Measurements from ENCODE around the gene ARSB.

Gene ARSB

DNA sequence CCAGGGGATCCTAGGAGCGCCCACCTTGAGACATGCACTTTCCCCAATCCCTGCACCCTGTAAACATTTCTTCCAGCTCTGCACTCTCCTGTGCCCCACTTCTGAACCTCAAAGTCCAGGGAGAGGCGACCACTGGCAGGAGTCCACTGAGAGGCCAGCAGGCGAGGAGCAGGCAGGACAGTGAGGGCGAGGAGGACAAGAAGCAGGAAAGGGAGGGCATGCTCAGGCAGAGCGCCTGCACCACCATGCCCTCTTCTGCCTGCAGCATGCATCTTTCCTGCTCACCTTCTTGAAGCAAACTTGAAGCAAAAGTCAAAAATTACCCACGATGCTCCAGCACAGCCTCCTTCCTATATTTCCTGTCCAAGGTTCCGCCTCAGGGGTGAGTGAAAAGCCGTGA, 10.1 kb downstream of the ARSB start:
- Histone ChIP-seq H3K4me3 (ENCODE audit: extremely low read depth, insufficient read depth, low read length, poor library complexity, severe bottlenecking) (no peak overlapping the region), H3K9me3 (ENCODE audit: control insufficient read depth, low read length) (no peaks in the 10 kb centered on the region), H3K27ac (ENCODE audit: low read depth, low read length, severe bottlenecking) (no peak overlapping the region), H3K36me3 (ENCODE audit: control insufficient read depth, insufficient read depth, low read length) (no peaks in the 10 kb centered on the region), H3K4me1 (ENCODE audit: control insufficient read depth, insufficient read depth, low read length, poor library complexity, severe bottlenecking) (peaks cover 15% of the 10 kb centered on the region)
- WGBS, 2 experiments (ENCODE audit: insufficient coverage in 2 of 2), result 94 to 99% methylated on average over 7 to 8 of the region's 8 CpGs

DNA sequence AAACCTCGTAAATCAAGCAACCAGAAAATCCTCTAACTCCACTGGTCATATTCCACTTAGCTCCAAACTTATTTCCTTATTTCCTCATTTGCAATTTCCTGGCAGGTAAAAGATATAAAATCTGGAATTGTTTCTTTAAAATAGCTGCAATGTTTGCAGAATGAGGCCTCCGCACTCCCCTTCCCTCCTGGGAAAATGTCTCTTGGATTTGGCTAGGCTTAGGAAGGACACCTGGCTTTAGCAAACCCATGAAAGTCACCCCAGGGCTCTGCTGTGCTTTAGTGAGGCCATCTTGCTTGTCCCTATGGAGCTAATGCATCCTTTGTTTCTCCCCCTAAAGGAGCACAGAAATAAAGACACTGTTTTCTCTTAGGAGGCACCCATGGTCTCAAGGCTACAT, 10.5 kb downstream of the ARSB start:
- Histone ChIP-seq H3K4me3 (ENCODE audit: extremely low read depth, insufficient read depth, low read length, poor library complexity, severe bottlenecking) (no peak overlapping the region), H3K27ac (ENCODE audit: low read depth, low read length, severe bottlenecking) (no peak overlapping the region), H3K36me3 (ENCODE audit: control insufficient read depth, insufficient read depth, low read length) (no peaks in the 10 kb centered on the region), H3K9me3 (ENCODE audit: control insufficient read depth, low read length) (no peaks in the 10 kb centered on the region), H3K4me1 (ENCODE audit: control insufficient read depth, insufficient read depth, low read length, poor library complexity, severe bottlenecking) (peaks cover 15% of the 10 kb centered on the region)
- 100% methylated on average over 1 of the region's 2 CpGs for WGBS, 2 experiments (ENCODE audit: insufficient coverage in 2 of 2)

DNA sequence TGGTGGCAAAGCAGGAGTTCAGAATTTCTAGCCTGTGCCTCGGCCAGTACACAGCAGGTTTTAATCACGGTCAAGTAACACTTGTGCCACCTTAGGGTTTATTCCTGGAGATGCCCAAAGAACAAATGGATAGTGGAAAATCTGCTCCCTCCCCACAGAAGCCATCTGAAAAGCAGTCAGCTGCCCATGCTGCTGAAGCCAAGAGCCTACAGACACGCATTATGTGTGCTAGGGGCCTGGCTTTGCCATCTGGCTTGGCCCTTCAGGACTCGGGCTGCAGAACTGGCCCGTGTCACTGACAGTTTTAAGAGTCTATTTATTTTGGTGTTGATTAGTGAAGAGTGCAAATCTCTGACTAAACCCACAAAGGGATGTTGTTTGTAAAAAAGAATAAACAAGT, 11.1 kb downstream of the ARSB start:
- H3K4me3 ChIP-seq (ENCODE audit: extremely low read depth, insufficient read depth, low read length, poor library complexity, severe bottlenecking), result no peak overlapping the region

DNA sequence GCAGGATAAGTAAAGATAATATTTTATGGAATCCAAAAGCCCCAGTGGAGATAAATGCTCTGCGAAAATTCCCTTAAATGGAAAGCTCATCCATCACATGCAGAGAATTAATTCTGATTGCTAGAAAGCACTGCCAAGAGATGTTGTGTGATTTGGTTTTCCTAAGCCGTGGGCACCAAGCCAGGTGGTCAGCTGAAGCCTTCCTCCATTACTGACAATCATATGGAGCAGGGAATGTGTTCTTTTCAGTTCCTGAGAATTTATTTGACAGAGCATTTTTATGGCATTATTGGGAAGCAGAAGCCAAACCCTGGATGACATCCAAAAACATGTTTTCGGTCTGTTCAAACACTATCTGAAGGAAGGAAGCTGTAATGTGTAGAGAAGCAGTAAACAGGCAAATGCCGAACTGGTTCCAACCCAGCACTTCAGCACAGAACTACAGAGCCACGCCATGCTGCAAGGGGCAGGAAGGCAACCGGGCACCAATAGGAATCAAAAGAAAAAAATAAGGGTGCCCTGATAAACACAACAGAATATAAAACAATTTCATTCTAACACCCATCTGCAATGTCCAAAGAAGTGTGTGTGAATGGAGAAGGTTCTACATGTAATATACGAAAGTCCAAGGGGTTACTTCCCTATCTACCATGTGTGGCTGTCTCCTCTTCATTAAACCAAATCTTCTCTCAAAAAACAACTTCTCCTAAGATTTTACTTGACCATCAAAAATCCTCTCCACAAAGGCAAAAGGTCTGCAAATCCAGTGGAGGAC, 12.3 kb downstream of the ARSB start:
- H3K27ac ChIP-seq (ENCODE audit: low read depth, low read length, severe bottlenecking), result no peak overlapping the region
- peaks cover 15% of the 10 kb centered on the region for H3K4me1 ChIP-seq (ENCODE audit: control insufficient read depth, insufficient read depth, low read length, poor library complexity, severe bottlenecking)
- H3K36me3 ChIP-seq (ENCODE audit: control insufficient read depth, insufficient read depth, low read length), result peaks cover 3% of the 10 kb centered on the region
- 100% methylated on average over 2 to 4 of the region's 7 CpGs for WGBS, 2 experiments (ENCODE audit: insufficient coverage in 2 of 2)
- no peaks in the 10 kb centered on the region for H3K9me3 ChIP-seq (ENCODE audit: control insufficient read depth, low read length)
- H3K4me3 ChIP-seq (ENCODE audit: extremely low read depth, insufficient read depth, low read length, poor library complexity, severe bottlenecking), result no peak overlapping the region

More for the DNA sequence above, 11.1 kb downstream of the ARSB start:
- 88 to 93% methylated on average over 4 to 5 of the region's 5 CpGs for WGBS, 2 experiments (ENCODE audit: insufficient coverage in 2 of 2)
- H3K9me3 ChIP-seq (ENCODE audit: control insufficient read depth, low read length), result no peaks in the 10 kb centered on the region
- H3K27ac ChIP-seq (ENCODE audit: low read depth, low read length, severe bottlenecking), result no peak overlapping the region
- peaks cover 15% of the 10 kb centered on the region for H3K4me1 ChIP-seq (ENCODE audit: control insufficient read depth, insufficient read depth, low read length, poor library complexity, severe bottlenecking)
- H3K36me3 ChIP-seq (ENCODE audit: control insufficient read depth, insufficient read depth, low read length), result no peaks in the 10 kb centered on the region

DNA sequence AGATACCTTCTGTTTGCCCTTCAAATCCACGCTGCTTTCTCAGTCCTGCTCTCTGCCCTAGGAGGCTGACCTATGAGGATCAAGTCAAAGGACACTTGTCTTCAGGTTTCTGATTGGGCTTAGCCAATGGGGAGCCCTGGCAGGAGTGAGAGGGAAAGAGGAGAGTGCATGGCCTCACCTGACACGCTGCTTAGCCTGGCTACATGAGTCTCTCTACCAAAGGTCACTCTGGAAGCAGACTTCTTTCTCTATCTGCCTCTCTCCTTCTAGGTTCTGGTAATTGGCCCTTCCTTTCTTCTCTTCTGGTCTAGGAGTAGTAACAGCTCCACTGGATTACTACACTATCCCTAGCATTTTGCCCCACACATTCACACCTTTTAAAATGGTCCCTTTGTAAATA, 13.1 kb downstream of the ARSB start:
- Histone ChIP-seq H3K9me3 (ENCODE audit: control insufficient read depth, low read length) (no peaks in the 10 kb centered on the region), H3K4me1 (ENCODE audit: control insufficient read depth, insufficient read depth, low read length, poor library complexity, severe bottlenecking) (peaks cover 15% of the 10 kb centered on the region), H3K4me3 (ENCODE audit: extremely low read depth, insufficient read depth, low read length, poor library complexity, severe bottlenecking) (no peak overlapping the region), H3K36me3 (ENCODE audit: control insufficient read depth, insufficient read depth, low read length) (peaks cover 3% of the 10 kb centered on the region), H3K27ac (ENCODE audit: low read depth, low read length, severe bottlenecking) (no peak overlapping the region)
- 52 to 88% methylated on average over 1 to 2 of the region's 2 CpGs for WGBS, 2 experiments (ENCODE audit: insufficient coverage in 2 of 2)

DNA sequence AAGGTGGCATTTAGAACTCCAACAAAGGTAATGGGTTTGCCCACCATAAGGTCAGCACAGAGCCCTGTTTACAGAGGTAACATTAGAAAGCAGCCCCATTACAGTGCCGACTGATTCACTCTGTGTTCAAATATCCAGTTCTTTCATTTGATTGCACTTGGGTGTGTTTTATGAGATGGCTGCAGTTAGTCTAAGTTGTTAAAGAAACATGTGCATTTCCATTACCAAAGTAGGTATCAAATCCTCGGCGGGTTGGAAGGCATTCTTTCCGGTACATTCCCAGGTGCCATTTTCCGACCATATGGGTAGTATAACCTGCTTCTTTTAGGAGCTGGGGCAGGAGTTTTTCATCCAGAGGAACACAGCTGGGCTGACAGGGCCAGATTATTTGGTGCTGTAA, 16.3 kb downstream of the ARSB start:
- H3K36me3 ChIP-seq (ENCODE audit: control insufficient read depth, insufficient read depth, low read length), result peaks cover 3% of the 10 kb centered on the region
- WGBS, 2 experiments (ENCODE audit: insufficient coverage in 2 of 2), result 95 to 100% methylated on average over 4 of the region's 5 CpGs
- H3K4me1 ChIP-seq (ENCODE audit: control insufficient read depth, insufficient read depth, low read length, poor library complexity, severe bottlenecking), result peaks cover 3% of the 10 kb centered on the region
- H3K9me3 ChIP-seq (ENCODE audit: control insufficient read depth, low read length), result no peaks in the 10 kb centered on the region
- no peak overlapping the region for H3K4me3 ChIP-seq (ENCODE audit: extremely low read depth, insufficient read depth, low read length, poor library complexity, severe bottlenecking)
- H3K27ac ChIP-seq (ENCODE audit: low read depth, low read length, severe bottlenecking), result no peak overlapping the region

DNA sequence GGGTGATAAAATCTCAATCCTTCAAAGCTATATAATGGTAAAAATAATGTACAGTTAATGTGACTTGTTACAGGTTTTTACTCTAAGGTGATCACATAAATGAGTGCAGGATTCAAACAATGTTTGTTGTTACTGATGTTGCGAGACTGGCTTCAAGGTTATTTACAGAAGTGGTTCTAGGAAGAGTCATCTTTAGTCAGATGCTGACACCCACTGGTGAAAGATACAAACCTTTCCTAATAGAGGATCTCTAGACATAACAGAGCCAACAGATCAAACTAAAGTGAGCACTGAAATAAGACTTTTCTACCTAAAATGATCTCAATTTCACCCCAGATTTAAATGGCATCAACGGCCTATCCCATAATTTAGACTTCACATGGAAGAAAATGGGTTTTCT, 20.2 kb downstream of the ARSB start:
- H3K4me1 ChIP-seq (ENCODE audit: control insufficient read depth, insufficient read depth, low read length, poor library complexity, severe bottlenecking), result no peaks in the 10 kb centered on the region
- no peak overlapping the region for H3K4me3 ChIP-seq (ENCODE audit: extremely low read depth, insufficient read depth, low read length, poor library complexity, severe bottlenecking)
- H3K9me3 ChIP-seq (ENCODE audit: control insufficient read depth, low read length), result no peaks in the 10 kb centered on the region
- no peak overlapping the region for H3K27ac ChIP-seq (ENCODE audit: low read depth, low read length, severe bottlenecking)
- 67 to 75% methylated on average over 1 of the region's 2 CpGs for WGBS, 2 experiments (ENCODE audit: insufficient coverage in 2 of 2)
- peaks cover 10% of the 10 kb centered on the region for H3K36me3 ChIP-seq (ENCODE audit: control insufficient read depth, insufficient read depth, low read length)

DNA sequence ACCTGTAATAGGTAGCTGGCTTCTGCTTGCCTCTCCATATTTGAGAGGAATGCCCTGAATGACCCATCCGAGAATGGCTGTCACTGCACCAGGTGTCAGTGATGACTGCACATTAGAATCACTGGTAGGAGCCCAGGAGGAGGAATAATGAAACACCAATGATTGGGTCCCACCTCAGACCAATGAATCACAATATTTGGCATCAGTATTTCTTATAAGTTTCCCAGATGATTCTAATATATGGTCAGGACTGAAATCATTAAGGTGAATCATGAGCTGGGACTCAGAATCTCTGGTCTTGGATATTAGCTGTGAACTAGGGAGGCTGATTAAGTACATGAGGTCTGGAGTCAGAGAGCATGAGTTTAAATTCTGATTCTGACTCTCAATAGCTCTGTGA, 23.4 kb downstream of the ARSB start:
- Histone ChIP-seq H3K27ac (ENCODE audit: low read depth, low read length, severe bottlenecking) (no peak overlapping the region), H3K36me3 (ENCODE audit: control insufficient read depth, insufficient read depth, low read length) (peaks cover 7% of the 10 kb centered on the region), H3K4me3 (ENCODE audit: extremely low read depth, insufficient read depth, low read length, poor library complexity, severe bottlenecking) (no peak overlapping the region), H3K4me1 (ENCODE audit: control insufficient read depth, insufficient read depth, low read length, poor library complexity, severe bottlenecking) (no peaks in the 10 kb centered on the region), H3K9me3 (ENCODE audit: control insufficient read depth, low read length) (no peaks in the 10 kb centered on the region)
- WGBS, 2 experiments (ENCODE audit: insufficient coverage in 2 of 2), result 50 to 67% methylated on average over 1 of the region's 1 CpG

DNA sequence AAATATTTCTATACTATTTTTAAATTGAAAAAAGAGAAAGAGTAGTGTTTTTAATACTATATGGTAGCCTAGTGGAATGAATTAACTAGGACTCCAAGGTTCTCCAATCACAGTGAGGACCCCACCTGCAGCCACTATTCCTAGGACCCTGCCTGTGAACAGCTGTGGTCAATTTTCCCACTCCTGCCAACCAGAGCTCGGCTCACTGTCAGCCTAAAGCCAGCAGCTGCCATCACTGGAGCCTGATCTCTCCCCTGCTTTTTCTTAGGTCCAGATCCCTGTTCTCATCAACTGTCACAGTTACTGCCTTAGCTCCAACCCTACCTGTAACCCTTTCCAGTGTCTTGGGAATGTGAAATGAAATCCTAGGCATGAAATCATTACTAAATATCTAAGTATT, 25.3 kb downstream of the ARSB start:
- H3K4me1 ChIP-seq (ENCODE audit: control insufficient read depth, insufficient read depth, low read length, poor library complexity, severe bottlenecking), result no peaks in the 10 kb centered on the region
- no peak overlapping the region for H3K4me3 ChIP-seq (ENCODE audit: extremely low read depth, insufficient read depth, low read length, poor library complexity, severe bottlenecking)
- WGBS, 2 experiments (ENCODE audit: insufficient coverage in 2 of 2), result 79 to 100% methylated on average over 1 of the region's 1 CpG
- H3K9me3 ChIP-seq (ENCODE audit: control insufficient read depth, low read length), result no peaks in the 10 kb centered on the region
- H3K27ac ChIP-seq (ENCODE audit: low read depth, low read length, severe bottlenecking), result no peak overlapping the region
- peaks cover 7% of the 10 kb centered on the region for H3K36me3 ChIP-seq (ENCODE audit: control insufficient read depth, insufficient read depth, low read length)

DNA sequence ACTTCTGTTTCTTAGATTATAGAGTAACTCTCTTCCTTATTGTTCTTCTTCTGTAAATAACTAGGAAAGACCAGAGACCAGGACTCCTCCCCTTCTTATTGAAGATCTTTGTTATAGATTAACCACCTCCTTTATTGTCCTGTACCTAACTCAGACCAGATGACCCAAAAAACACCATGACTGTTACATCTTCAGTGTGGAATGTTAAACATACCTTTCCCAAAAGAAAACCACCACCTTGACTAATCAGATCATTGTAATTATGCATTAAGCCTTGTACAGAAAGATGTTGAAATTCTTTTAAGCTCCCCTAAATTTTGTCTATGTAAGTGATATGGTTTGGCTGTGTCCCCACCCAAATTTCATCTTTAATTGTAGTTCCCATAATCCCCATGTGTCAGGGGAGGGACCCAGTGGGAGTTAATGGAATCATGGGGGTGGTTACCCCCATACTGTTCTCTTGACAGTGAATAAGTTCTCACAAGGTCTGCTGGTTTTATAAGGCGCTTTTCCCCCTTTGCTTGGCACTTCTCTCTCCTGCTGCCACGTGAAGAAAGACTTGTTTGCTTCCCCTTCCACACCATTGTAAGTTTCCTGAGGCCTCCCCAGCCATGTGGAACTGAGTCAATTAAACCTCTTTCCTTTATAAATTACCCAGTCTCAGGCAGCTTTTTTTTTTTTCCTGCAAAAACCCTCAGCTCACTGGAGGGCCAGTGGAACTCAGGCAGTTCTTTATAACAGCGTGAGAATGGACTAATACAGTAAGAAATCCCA, 26.3 kb downstream of the ARSB start:
- 79 to 82% methylated on average over 2 to 3 of the region's 3 CpGs for whole genome bisulfite sequencing, 2 experiments (ENCODE audit: insufficient coverage in 2 of 2)
- Histone ChIP-seq H3K27ac (ENCODE audit: low read depth, low read length, severe bottlenecking) (no peak overlapping the region), H3K36me3 (ENCODE audit: control insufficient read depth, insufficient read depth, low read length) (peaks cover 7% of the 10 kb centered on the region), H3K4me3 (ENCODE audit: extremely low read depth, insufficient read depth, low read length, poor library complexity, severe bottlenecking) (no peak overlapping the region), H3K4me1 (ENCODE audit: control insufficient read depth, insufficient read depth, low read length, poor library complexity, severe bottlenecking) (no peaks in the 10 kb centered on the region), H3K9me3 (ENCODE audit: control insufficient read depth, low read length) (no peaks in the 10 kb centered on the region)

DNA sequence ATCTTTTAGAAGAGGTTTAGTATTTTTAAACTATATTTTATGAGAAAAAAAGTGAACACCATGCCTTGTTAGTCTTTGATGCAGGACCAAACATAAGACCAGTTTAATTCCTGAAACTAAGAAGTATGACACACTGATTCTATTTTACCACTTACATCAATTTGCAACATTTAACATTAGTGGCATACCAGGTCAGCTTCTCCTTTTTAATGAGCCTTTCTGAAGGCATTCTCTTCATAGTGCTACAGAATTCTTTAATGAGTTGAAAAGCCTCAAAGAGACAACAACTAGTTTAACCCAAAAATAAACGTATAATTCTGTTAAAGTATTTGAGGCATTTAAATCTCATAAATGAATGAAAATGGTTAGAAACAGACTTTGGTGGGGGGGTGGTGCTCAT, 28.2 kb downstream of the ARSB start:
- WGBS, 2 experiments (ENCODE audit: insufficient coverage in 2 of 2), result no CpG with 5 or more reads among the region's 1 CpG
- no peaks in the 10 kb centered on the region for H3K4me1 ChIP-seq (ENCODE audit: control insufficient read depth, insufficient read depth, low read length, poor library complexity, severe bottlenecking)

More for the DNA sequence above, 28.2 kb downstream of the ARSB start:
- Histone ChIP-seq H3K27ac (ENCODE audit: low read depth, low read length, severe bottlenecking) (no peak overlapping the region), H3K4me3 (ENCODE audit: extremely low read depth, insufficient read depth, low read length, poor library complexity, severe bottlenecking) (no peak overlapping the region), H3K9me3 (ENCODE audit: control insufficient read depth, low read length) (no peaks in the 10 kb centered on the region), H3K36me3 (ENCODE audit: control insufficient read depth, insufficient read depth, low read length) (no peaks in the 10 kb centered on the region)

Measured in mesodermal cell (in vitro differentiated cells).